GM20000 (cell line): Measurements from ENCODE around the gene TJAP1.
"Not testable (repeated sequence)": the region's sequence is repeated elsewhere in the genome, so short reads cannot be mapped to it uniquely, and the experiment has no call there.

Source experiments
- DNase-seq: peaks from one replicate; pipeline ENCODE4 v3.0.0; 2012; ENCODE audit warnings: low spot score
- CTCF ChIP-seq: IDR thresholded peaks from 2 replicates; pipeline ENCODE4 v1.5.1; 2012; ENCODE audit warnings: mild to moderate bottlenecking, control low read depth; ENCODE audit errors: extremely low read depth, missing control alignments

TJAP1 gene

GRCh38 chr6:43497689-43498088 is 20.3 kb downstream of the TJAP1 start:
- DNase-seq: no peak
- TF ChIP-seq CTCF: no peak

DNA sequence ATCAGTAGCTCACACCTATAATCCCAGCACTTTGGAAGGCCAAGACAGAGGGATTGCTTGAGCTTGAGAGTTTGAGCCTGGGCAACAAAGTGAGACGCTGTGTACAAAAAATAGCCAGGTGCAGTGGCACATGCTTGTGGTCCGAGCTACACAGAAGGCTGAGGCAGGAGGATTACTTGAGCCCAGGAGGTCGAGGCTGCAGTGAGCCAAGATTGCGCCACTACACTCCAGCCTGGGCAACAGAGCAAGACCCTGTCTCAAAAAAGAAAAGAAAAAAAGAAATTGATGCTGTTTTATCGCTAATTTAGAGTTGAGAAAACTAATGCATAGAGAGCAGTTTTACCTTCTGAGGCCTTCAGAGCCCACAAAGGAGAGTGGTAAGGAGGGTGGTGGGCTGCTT is 20.9 kb downstream of the TJAP1 start:
- not testable (repeated sequence) for DNase-seq

DNA sequence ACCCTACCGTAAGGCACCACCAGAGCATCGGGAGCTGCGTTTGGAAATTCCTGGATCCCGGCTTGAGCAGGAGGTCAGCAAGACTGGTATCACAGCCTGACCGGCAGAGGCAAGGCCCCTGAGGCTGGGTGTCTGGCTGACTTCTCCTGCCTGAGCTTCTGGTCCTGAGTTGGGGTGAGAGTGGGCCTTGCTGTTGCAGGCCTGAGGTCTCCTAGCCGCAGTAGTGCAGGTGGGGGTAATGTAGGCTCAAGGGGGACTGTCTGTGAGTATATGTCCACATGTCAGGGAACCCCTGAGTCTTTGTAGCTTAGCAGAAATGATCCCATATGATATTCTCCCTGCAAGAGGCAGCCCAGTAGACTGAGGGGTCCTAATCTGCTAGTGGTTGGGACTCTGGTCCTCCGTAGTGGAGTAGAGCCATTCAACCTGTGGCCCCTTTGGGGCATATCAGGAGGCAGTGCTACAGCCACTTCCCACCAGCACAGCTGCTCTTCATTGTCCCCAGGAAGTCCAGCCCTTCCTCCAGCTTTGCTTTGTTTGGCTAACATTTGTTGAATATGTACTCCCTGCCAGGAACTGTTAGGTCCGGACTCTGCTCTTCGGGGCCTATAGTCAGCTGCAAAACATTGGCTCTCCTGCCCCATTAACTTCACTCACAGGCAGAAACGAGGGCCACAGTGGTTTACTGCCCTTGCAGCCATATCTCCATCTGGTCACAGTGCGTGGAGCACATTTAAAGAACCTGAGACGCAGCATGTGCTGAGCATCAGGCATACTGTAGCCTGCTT is 21.9 kb downstream of the TJAP1 start:
- no peak for TF ChIP-seq CTCF
- no peak for DNase-seq

GRCh38 chr6:43500921-43501320 is 23.6 kb downstream of the TJAP1 start:
- no peak for TF ChIP-seq CTCF

GRCh38 chr6:43502666-43503065 is 25.3 kb downstream of the TJAP1 start:
- no peak for TF ChIP-seq CTCF
- DNase-seq: no peak

More at GRCh38 chr6:43500921-43501320, 23.6 kb downstream of the TJAP1 start:
- DNase-seq: no peak

GRCh38 chr6:43503443-43503842 is 26.1 kb downstream of the TJAP1 start:
- no peak for TF ChIP-seq CTCF
- no peak for DNase-seq

- TF ChIP-seq CTCF: no peak
- DNase-seq: no peak
Measured at GRCh38 chr6:43504756-43505593, 27.6 kb downstream of the TJAP1 start.

- TF ChIP-seq CTCF: no peak
- DNase-seq: no peak
Measured at GRCh38 chr6:43505718-43506117, 28.3 kb downstream of the TJAP1 start.
